ENCODE measurements around the gene CPT1C.

CPT1C gene

DNA sequence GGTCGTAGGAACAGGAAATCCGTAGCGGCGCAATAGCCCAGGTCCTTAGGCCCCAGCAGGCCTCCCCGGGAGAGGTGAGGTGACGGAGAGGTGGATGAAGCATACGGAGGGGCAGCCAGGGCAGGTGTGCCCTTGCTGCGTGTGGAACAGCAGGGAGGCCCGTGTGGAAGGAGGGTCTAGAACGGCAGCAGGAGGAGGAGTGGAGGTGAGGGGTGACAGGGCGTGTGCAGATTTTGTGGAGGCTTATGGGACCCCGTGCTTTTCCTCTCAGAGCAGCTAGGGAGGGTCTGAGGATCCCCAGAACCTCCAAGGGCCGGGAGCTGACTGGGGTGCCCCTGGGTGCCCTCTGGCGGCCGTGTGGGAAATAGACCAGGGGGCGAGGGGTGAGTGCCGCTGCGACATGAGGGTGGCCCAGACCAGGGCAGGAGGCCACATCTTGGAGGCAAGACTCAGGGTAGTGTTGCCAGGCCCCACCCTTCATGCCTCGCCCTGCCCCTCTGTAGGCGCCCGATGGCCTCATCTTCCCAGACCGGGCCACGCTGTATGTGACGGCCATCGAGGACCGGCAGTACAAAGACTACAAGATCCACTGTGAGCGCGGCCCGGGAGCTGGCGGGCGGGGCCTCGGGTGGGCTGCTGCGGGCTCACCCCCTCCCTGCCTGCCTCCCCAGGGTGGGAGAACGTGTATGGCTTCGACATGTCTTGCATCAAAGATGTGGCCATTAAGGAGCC, 6.5 kb upstream of the CPT1C start:
- Histone ChIP-seq H3K27me3 (ENCODE audit: control insufficient read depth, insufficient read depth, low read length) (no peaks in the 10 kb centered on the region), H3K9me3 (ENCODE audit: control insufficient read depth, insufficient read depth, low read length) (no peaks in the 10 kb centered on the region), H3K9ac (ENCODE audit: low read depth, low read length) (no peak overlapping the region), H3K4me3 (ENCODE audit: low read depth, low read length) (no peak overlapping the region), H3K27ac (ENCODE audit: low read depth, low read length) (no peak overlapping the region), H3K4me1 (ENCODE audit: control insufficient read depth, insufficient read depth, low read length) (peaks cover 10% of the 10 kb centered on the region), H3K36me3 (ENCODE audit: control insufficient read depth, insufficient read depth, low read length) (peaks cover 86% of the 10 kb centered on the region)

DNA sequence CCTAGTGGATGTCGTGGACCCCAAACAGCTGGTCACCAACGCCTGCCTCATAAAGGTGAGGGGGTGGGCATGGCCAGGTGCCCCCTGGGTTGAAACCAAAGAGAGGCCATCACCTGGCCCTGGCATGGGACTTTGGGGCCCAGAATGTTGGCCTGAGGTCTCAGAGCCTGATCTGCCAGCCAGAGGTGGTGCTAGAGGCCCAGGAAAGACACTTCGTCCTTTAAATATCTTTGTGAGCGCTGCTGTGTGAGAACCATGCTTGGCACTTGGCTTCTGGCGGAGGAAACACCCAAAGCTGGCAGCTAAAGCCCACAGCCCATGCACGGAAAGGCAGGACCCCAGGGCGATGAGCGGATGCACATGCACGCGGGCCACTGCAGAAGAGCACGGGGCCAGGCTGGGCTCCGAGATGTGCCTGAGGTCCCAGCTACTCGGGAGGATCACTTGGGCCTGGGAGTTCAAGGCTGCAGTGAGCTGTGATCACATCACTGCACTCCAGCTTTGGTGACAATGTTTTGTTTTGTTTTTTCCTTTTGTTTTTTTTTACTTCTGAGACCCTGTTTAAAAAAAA, 5.8 kb upstream of the CPT1C start:
- peaks cover 7% of the 10 kb centered on the region for H3K4me1 ChIP-seq (ENCODE audit: control insufficient read depth, insufficient read depth, low read length)
- no peak overlapping the region for H3K4me3 ChIP-seq (ENCODE audit: low read depth, low read length)
- H3K27me3 ChIP-seq (ENCODE audit: control insufficient read depth, insufficient read depth, low read length), result no peaks in the 10 kb centered on the region
- no peak overlapping the region for H3K9ac ChIP-seq (ENCODE audit: low read depth, low read length)
- H3K36me3 ChIP-seq (ENCODE audit: control insufficient read depth, insufficient read depth, low read length), result peaks cover 86% of the 10 kb centered on the region
- H3K27ac ChIP-seq (ENCODE audit: low read depth, low read length), result no peak overlapping the region
- H3K9me3 ChIP-seq (ENCODE audit: control insufficient read depth, insufficient read depth, low read length), result no peaks in the 10 kb centered on the region

GRCh38 chr19:49685845-49686332, 5.0 kb upstream of the CPT1C start:
- no peaks in the 10 kb centered on the region for H3K27me3 ChIP-seq (ENCODE audit: control insufficient read depth, insufficient read depth, low read length)
- H3K27ac ChIP-seq (ENCODE audit: low read depth, low read length), result no peak overlapping the region
- no peak overlapping the region for H3K4me3 ChIP-seq (ENCODE audit: low read depth, low read length)
- H3K4me1 ChIP-seq (ENCODE audit: control insufficient read depth, insufficient read depth, low read length), result peaks cover 7% of the 10 kb centered on the region
- no peaks in the 10 kb centered on the region for H3K9me3 ChIP-seq (ENCODE audit: control insufficient read depth, insufficient read depth, low read length)
- peaks cover 81% of the 10 kb centered on the region for H3K36me3 ChIP-seq (ENCODE audit: control insufficient read depth, insufficient read depth, low read length)
- no peak overlapping the region for H3K9ac ChIP-seq (ENCODE audit: low read depth, low read length)

- no peak overlapping the region for H3K27ac ChIP-seq (ENCODE audit: low read depth, low read length)
- H3K27me3 ChIP-seq (ENCODE audit: control insufficient read depth, insufficient read depth, low read length), result no peaks in the 10 kb centered on the region
- H3K9me3 ChIP-seq (ENCODE audit: control insufficient read depth, insufficient read depth, low read length), result no peaks in the 10 kb centered on the region
- H3K4me3 ChIP-seq (ENCODE audit: low read depth, low read length), result no peak overlapping the region
- no peak overlapping the region for H3K9ac ChIP-seq (ENCODE audit: low read depth, low read length)
- peaks cover 10% of the 10 kb centered on the region for H3K4me1 ChIP-seq (ENCODE audit: control insufficient read depth, insufficient read depth, low read length)
- peaks cover 74% of the 10 kb centered on the region for H3K36me3 ChIP-seq (ENCODE audit: control insufficient read depth, insufficient read depth, low read length)
These were observed 4.3 kb upstream of the CPT1C start for GRCh38 chr19:49686503-49687088.

DNA sequence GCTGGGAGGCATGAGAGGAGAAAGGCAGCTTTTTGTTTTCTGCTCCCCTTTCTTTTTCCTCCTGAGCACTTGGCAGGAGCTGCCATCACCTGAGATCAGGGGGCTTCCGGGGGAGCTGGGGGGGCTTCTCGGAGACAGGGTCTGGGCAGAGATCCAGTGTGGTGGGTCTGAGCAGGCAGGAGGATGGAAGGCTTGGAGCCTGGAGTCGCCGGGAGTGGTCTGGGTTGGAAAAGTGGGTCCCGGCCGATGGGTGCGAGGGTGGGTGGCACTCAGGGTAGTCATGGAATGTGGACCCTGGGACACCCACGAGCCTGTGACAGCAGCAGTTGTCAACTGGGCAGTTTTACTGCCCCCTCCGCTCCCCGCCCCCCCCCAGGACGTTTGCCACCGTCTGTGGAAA, 3.8 kb upstream of the CPT1C start:
- Histone ChIP-seq H3K27ac (ENCODE audit: low read depth, low read length) (no peak overlapping the region), H3K36me3 (ENCODE audit: control insufficient read depth, insufficient read depth, low read length) (peaks cover 68% of the 10 kb centered on the region), H3K9me3 (ENCODE audit: control insufficient read depth, insufficient read depth, low read length) (no peaks in the 10 kb centered on the region), H3K27me3 (ENCODE audit: control insufficient read depth, insufficient read depth, low read length) (no peaks in the 10 kb centered on the region), H3K4me3 (ENCODE audit: low read depth, low read length) (no peak overlapping the region), H3K4me1 (ENCODE audit: control insufficient read depth, insufficient read depth, low read length) (peaks cover 12% of the 10 kb centered on the region), H3K9ac (ENCODE audit: low read depth, low read length) (no peak overlapping the region)

- Histone ChIP-seq H3K9ac (ENCODE audit: low read depth, low read length) (no peak overlapping the region), H3K9me3 (ENCODE audit: control insufficient read depth, insufficient read depth, low read length) (no peaks in the 10 kb centered on the region), H3K27ac (ENCODE audit: low read depth, low read length) (no peak overlapping the region), H3K27me3 (ENCODE audit: control insufficient read depth, insufficient read depth, low read length) (no peaks in the 10 kb centered on the region), H3K4me3 (ENCODE audit: low read depth, low read length) (no peak overlapping the region), H3K36me3 (ENCODE audit: control insufficient read depth, insufficient read depth, low read length) (peaks cover 63% of the 10 kb centered on the region), H3K4me1 (ENCODE audit: control insufficient read depth, insufficient read depth, low read length) (peaks cover 12% of the 10 kb centered on the region)
These were observed 3.2 kb upstream of the CPT1C start for GRCh38 chr19:49687566-49688316.

- Histone ChIP-seq H3K4me3 (ENCODE audit: low read depth, low read length) (no peak overlapping the region), H3K27me3 (ENCODE audit: control insufficient read depth, insufficient read depth, low read length) (no peaks in the 10 kb centered on the region), H3K36me3 (ENCODE audit: control insufficient read depth, insufficient read depth, low read length) (peaks cover 54% of the 10 kb centered on the region), H3K9me3 (ENCODE audit: control insufficient read depth, insufficient read depth, low read length) (no peaks in the 10 kb centered on the region), H3K27ac (ENCODE audit: low read depth, low read length) (peak overlapping the region; percentile 12), H3K9ac (ENCODE audit: low read depth, low read length) (no peak overlapping the region), H3K4me1 (ENCODE audit: control insufficient read depth, insufficient read depth, low read length) (peaks cover 12% of the 10 kb centered on the region)
These were observed 2.3 kb upstream of the CPT1C start for GRCh38 chr19:49688531-49689132.

DNA sequence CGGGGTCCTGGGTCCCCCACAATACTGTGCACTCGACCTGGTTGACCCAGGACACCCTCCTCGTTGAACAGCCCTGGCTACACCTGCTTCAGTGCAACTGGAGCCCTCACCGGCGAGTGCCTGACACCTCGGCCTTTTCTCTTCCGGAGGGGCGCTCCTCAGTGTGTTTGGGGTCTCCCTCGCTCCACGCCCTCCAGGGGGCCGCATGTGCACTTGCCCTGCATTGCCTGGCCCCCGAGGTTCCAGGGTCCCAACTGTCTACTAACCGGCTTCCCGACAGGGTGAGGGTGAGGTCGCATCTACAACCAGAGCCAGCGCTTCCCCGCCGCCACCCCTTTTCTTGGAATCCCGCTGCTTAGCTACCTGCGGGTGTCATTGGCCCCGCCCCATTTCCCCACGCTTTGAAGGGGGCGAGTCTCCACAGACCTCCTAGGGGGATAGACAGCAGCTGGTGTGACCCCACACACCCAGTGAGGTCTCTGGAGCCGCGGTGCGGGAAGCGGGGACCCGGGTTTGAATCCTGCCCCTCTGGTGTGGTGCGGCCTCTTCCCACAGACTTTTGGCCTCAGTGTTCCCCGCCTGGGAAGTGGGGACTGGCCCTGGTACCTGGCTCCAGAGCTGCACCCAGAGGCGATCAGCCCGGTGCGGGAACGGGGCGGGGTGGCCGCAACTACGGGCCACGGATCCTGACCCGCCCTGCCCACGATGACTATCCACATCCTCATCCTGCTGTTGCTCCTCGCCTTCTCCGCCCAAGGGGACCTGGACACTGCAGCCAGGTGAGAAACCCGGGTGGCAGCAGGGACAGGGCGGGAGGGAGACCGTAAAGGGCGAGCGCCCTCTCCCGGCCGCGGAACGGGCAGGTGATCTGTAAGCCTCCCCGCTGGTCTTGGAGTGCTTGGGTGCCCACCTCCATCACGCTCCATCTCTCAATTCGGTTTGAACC, 1.5 kb upstream of the CPT1C start, which contains the start of gene ADM5:
Gene ADM5 (plus strand): TSS at position 462 of the 946 bp plus-strand sequence. CDS start 244 bp downstream, at position 706.
- peaks cover 46% of the 10 kb centered on the region for H3K36me3 ChIP-seq (ENCODE audit: control insufficient read depth, insufficient read depth, low read length)
- H3K9ac ChIP-seq (ENCODE audit: low read depth, low read length), result peak within 1 kb of the TSS; percentile 50; the same call in 1 of the 2 replicates
- H3K4me1 ChIP-seq (ENCODE audit: control insufficient read depth, insufficient read depth, low read length), result peaks cover 12% of the 10 kb centered on the region
- H3K27me3 ChIP-seq (ENCODE audit: control insufficient read depth, insufficient read depth, low read length), result no peaks in the 10 kb centered on the region
- no peaks in the 10 kb centered on the region for H3K9me3 ChIP-seq (ENCODE audit: control insufficient read depth, insufficient read depth, low read length)
- H3K4me3 ChIP-seq (ENCODE audit: low read depth, low read length), result peak within 1 kb of the TSS; percentile 63
- H3K27ac ChIP-seq (ENCODE audit: low read depth, low read length), result peak within 1 kb of the TSS; percentile 79

DNA sequence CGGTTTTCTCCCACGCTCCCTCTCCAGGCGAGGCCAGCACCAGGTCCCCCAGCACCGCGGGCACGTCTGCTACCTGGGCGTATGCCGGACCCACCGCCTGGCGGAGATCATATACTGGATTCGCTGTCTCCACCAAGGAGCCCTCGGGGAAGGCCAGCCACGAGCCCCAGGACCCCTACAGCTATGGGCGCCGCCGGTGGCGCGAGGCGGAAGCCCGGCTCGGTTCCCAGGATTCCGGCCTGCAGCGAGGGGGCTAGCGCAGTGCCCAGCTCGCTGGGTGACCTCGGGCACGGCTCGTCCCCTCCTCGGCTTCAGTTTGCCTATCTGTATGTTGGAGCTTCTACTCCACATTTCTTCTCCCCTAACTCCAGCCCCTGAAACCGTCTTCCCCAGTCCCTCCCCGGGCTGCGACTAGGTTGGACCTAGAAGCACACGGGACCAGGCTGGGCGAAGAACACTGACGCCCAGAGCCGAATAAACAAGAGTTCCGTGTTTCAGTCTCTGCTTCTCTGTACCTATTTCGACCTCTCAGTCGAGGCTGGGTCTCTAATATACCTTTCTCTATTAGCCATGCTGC, 749 bp upstream of the CPT1C start:
- no peaks in the 10 kb centered on the region for H3K9me3 ChIP-seq (ENCODE audit: control insufficient read depth, insufficient read depth, low read length)
- H3K36me3 ChIP-seq (ENCODE audit: control insufficient read depth, insufficient read depth, low read length), result peaks cover 38% of the 10 kb centered on the region
- no peaks in the 10 kb centered on the region for H3K27me3 ChIP-seq (ENCODE audit: control insufficient read depth, insufficient read depth, low read length)
- peaks cover 12% of the 10 kb centered on the region for H3K4me1 ChIP-seq (ENCODE audit: control insufficient read depth, insufficient read depth, low read length)
- peak overlapping the region; percentile 50; the same call in 1 of the 2 replicates for H3K9ac ChIP-seq (ENCODE audit: low read depth, low read length)
- H3K27ac ChIP-seq (ENCODE audit: low read depth, low read length), result peak overlapping the region; percentile 79
- H3K4me3 ChIP-seq (ENCODE audit: low read depth, low read length), result peak overlapping the region; percentile 63
